ENCODE measurements around the gene ARHGEF3.

DNA sequence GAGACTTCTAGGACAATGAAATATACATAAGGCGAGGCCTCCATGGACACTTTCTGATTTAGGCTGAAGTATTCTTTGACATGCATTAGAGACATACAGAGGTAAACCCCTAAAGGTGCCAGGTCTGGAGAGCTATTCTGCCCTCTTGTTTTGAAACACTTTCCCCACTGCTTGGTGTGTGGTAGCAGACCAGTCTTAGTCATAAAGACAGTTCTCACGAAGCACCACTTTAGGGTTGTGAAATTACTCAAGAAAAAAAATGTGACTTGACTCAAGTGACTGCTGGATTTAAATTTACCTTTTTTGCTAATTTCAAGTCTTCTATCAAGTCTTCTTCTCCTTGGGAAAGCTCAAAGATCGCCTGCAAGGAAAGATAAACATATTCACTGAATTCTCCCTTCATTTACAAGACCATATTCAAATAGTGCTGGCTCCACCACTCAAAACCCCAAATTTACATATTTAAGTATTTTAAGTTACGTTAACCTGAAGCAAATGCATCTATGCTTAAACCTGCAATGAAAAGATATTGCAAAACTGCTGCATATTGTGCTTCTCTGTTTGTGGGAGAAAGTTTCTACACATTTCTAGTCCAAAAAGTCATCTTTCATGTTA lies 48.4 kb downstream of the ARHGEF3 start:
- TF ChIP-seq CTCF (IDR thresholded peaks at IDR 0.05) (no peak), ZFX (IDR thresholded peaks at IDR 0.05; ENCODE audit: borderline replicate concordance) (no peak)
